Ovary (tissue), 3 donors: ENCODE results near the gene KIF26B.

Experiments
- CTCF ChIP-seq, 3 donors: fragments of 450-650 bp in 2 of 3; fragments of 200-600 bp in 1 of 3; IDR thresholded peaks; one replicate each; pipeline versions ENCODE4 v1.5.1 to v1.8.0; 2016 to 2022; ENCODE audit warnings: antibody characterized with exemption in 3 of 3, mild to moderate bottlenecking in 1 of 3
- EP300 ChIP-seq: sonication (generic); formaldehyde crosslinking; IDR thresholded peaks from one replicate; pipeline ENCODE4 v1.6.1; 2017; ENCODE audit warnings: antibody characterized with exemption
- POLR2A ChIP-seq: fragments of 450-650 bp; IDR thresholded peaks from one replicate; pipeline ENCODE4 v1.6.1; 2017; ENCODE audit warnings: antibody characterized with exemption, mild to moderate bottlenecking, moderate library complexity
- donor health status: DM: no; HTN: no; CAD: no.

- no peak for TF ChIP-seq POLR2A
- no peak for TF ChIP-seq CTCF (IDR thresholded peaks at IDR 0.05)
- TF ChIP-seq EP300: no peak
Measured at GRCh38 chr1:245285168-245285567, 130.4 kb downstream of the KIF26B start.
